ENCODE data around the gene RNF112. TPM values are rescaled to one million over a fixed set of nuclear protein-coding genes. Genes with fewer than 3 reads are reported as not detected.
A peak's percentile ranks its signal among the peaks of the same experiment; 100 is the strongest.

RNF112 gene
- total RNA-seq, 2 experiments from 2014 or later: 1.2 to 1.8 TPM

- ATAC-seq (ENCODE audit: low read depth) (peak; percentile 11), DNase-seq (no peak)
- H3K4me1 Mint-ChIP-seq: peaks cover 15% of the 10 kb centered on the region
- POLR2A ChIA-PET: interaction anchor here (0.7 to 2.4 kb wide), 9 partner anchors 9 to 1664 kb away, joined by 3 to 13 read pairs (median 3); partner anchors contain the start of genes ALDH3A2, B9D1 and USP22
- H3K9me3 Mint-ChIP-seq: no peaks in the 10 kb centered on the region
- H3K27ac Mint-ChIP-seq: peak within 1 kb of the TSS; percentile 98
- H3K4me3 Mint-ChIP-seq: peak within 1 kb of the TSS; percentile 99
- H3K36me3 Mint-ChIP-seq: peaks cover 10% of the 10 kb centered on the region
- H3K27me3 Mint-ChIP-seq: no peaks in the 10 kb centered on the region
Measured at GRCh38 chr17:19378416-19379360, 32.3 kb upstream of the RNF112 start, which contains the start of gene MAPK7. MAPK7 (plus strand) TSS chr17:19378498; CDS start chr17:19378901, 403 bp downstream.

DNA sequence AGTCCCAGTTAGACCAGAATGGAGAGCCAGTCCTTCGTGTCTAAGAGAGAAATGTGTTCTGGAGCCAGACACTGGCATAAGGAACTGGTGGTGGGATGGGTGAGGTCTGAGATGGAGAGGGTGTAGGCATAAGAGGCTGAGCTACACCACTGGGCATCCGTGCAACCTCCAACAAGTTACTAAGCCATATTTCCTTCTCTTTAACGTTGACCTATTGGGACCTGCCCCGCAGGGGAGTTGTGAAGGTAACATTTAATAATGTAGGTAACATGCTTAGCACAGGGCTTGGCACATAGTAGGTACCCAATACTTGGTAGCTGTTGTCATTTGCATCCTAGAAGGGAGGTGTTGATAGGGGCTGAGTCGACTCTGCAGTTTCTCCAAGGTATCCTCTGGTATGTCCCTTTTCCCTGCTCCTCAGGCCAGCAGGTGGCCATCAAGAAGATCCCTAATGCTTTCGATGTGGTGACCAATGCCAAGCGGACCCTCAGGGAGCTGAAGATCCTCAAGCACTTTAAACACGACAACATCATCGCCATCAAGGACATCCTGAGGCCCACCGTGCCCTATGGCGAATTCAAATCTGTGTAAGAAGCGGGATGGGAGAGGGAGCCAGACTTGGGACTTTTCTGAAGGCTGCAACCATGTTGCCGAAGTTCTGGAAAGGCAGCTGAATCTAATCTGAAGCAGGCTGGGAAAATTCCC, 31.5 kb upstream of the RNF112 start:
- Mint-ChIP-seq H3K9me3 (no peaks in the 10 kb centered on the region), H3K27ac (peak overlapping the region; percentile 51), H3K4me1 (peaks cover 18% of the 10 kb centered on the region), H3K27me3 (no peaks in the 10 kb centered on the region), H3K4me3 (peak overlapping the region; percentile 99), H3K36me3 (peaks cover 15% of the 10 kb centered on the region)
- no peak for DNase-seq
- ATAC-seq (ENCODE audit: low read depth): no peak
- POLR2A ChIA-PET: interaction anchor here (1.0 to 2.4 kb wide), 2 partner anchors 10 to 14 kb away, joined by 3 to 11 read pairs; no protein-coding TSS in a partner anchor

- H3K4me1 Mint-ChIP-seq: peaks cover 17% of the 10 kb centered on the region
- DNase-seq: no peak
- POLR2A ChIA-PET: no interaction called here
- no peaks in the 10 kb centered on the region for H3K9me3 Mint-ChIP-seq
- no peak overlapping the region for H3K27ac Mint-ChIP-seq
- H3K4me3 Mint-ChIP-seq: no peak overlapping the region
- peaks cover 15% of the 10 kb centered on the region for H3K36me3 Mint-ChIP-seq
- no peaks in the 10 kb centered on the region for H3K27me3 Mint-ChIP-seq
- ATAC-seq (ENCODE audit: low read depth): no peak
Measured at GRCh38 chr17:19380481-19381301, 30.3 kb upstream of the RNF112 start.

- H3K36me3 Mint-ChIP-seq: peaks cover 15% of the 10 kb centered on the region
- ATAC-seq (ENCODE audit: low read depth) (no peak), DNase-seq (no peak)
- no peaks in the 10 kb centered on the region for H3K9me3 Mint-ChIP-seq
- H3K4me1 Mint-ChIP-seq: peaks cover 16% of the 10 kb centered on the region
- POLR2A ChIA-PET: no interaction called here
- H3K27me3 Mint-ChIP-seq: no peaks in the 10 kb centered on the region
- H3K4me3 Mint-ChIP-seq: no peak overlapping the region
- no peak overlapping the region for H3K27ac Mint-ChIP-seq
Measured at GRCh38 chr17:19381361-19381740, 29.7 kb upstream of the RNF112 start.

GRCh38 chr17:19381741-19382444, 29.1 kb upstream of the RNF112 start:
- Mint-ChIP-seq H3K4me3 (no peak overlapping the region), H3K27me3 (no peaks in the 10 kb centered on the region), H3K9me3 (no peaks in the 10 kb centered on the region), H3K27ac (no peak overlapping the region), H3K4me1 (peaks cover 13% of the 10 kb centered on the region), H3K36me3 (peaks cover 15% of the 10 kb centered on the region)
- no peak for ATAC-seq (ENCODE audit: low read depth)
- POLR2A ChIA-PET: no interaction called here
- no peak for DNase-seq

DNA sequence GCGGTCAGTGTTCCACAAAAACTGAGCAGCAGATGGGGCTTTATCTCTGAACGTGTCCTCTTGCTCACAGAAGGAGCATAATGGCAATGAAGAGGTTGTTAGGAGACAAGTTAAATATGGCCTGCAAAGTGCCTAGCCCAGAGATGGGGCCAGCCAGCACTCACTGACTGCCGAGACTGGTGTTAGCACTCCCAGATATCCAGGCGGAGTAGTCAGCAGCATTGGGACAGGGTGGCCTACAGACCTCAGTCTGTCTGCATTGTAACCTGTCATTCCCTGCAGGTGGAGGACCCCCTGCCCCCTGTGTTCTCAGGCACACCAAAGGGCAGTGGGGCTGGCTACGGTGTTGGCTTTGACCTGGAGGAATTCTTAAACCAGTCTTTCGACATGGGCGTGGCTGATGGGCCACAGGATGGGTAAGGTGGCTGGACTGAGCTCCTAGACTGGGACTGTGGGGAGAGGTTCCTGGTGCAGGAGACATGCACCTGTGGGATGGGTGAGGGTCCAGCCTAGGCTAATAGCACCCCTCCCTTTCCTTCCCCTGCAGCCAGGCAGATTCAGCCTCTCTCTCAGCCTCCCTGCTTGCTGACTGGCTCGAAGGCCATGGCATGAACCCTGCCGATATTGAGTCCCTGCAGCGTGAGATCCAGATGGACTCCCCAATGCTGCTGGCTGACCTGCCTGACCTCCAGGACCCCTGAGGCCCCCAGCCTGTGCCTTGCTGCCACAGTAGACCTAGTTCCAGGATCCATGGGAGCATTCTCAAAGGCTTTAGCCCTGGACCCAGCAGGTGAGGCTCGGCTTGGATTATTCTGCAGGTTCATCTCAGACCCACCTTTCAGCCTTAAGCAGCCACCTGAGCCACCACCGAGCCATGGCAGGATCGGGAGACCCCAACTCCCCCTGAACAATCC, 28.2 kb upstream of the RNF112 start:
- POLR2A ChIA-PET: no interaction called here
- Mint-ChIP-seq H3K9me3 (no peaks in the 10 kb centered on the region), H3K27me3 (no peaks in the 10 kb centered on the region), H3K4me3 (no peak overlapping the region), H3K27ac (no peak overlapping the region), H3K4me1 (peaks cover 13% of the 10 kb centered on the region), H3K36me3 (peaks cover 15% of the 10 kb centered on the region)
- no peak for DNase-seq
- ATAC-seq (ENCODE audit: low read depth): no peak

DNA sequence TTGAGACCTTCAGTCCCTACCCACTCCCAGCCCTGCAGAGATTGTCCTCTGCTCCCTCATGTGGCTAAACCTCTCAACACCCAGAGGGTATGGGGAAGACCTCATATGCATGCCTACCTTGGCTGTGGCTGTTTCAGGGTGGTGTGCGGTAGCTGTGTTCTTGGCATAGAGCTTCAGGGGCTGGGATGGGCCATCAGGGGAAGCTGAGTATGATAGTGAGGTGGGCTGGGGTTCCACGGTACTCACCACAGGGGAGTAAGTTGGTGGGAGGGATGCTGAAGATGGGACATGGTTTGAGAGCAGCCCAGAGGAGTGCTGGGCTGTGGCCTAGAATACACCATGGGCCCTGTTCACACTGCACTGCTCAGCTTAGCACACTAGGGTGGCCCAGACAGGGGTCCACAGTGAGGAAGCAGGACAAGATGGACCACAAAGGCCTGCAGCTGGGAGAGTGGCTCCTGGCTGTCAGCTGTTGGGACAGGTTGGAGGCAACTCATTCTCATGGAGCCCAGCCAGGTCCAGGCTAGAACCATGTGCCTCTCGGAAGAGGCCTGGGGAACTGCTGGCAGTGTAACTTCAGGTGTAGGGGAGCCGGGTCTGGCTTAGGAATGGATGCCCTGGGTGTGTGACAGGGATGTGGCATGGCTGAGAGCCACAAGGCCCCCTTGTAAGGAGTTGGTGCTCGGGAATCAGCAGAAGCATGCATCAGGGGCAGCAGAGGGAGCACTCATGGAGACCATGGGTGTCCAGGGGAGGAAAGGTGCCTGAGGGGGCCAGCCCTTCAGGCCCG, 27.2 kb upstream of the RNF112 start:
- Mint-ChIP-seq H3K9me3 (no peaks in the 10 kb centered on the region), H3K4me3 (no peak overlapping the region), H3K36me3 (peaks cover 15% of the 10 kb centered on the region), H3K27ac (no peak overlapping the region), H3K4me1 (peaks cover 13% of the 10 kb centered on the region), H3K27me3 (peaks cover 3% of the 10 kb centered on the region)
- POLR2A ChIA-PET: no interaction called here
- DNase-seq: no peak
- no peak for ATAC-seq (ENCODE audit: low read depth)

- DNase-seq: no peak
- H3K4me1 Mint-ChIP-seq: peaks cover 7% of the 10 kb centered on the region
- H3K36me3 Mint-ChIP-seq: peaks cover 13% of the 10 kb centered on the region
- POLR2A ChIA-PET: no interaction called here
- peaks cover 12% of the 10 kb centered on the region for H3K27me3 Mint-ChIP-seq
- ATAC-seq (ENCODE audit: low read depth): no peak
- H3K9me3 Mint-ChIP-seq: no peaks in the 10 kb centered on the region
- H3K27ac Mint-ChIP-seq: no peak overlapping the region
- no peak overlapping the region for H3K4me3 Mint-ChIP-seq
Measured at GRCh38 chr17:19384723-19385391, 26.2 kb upstream of the RNF112 start.

DNA sequence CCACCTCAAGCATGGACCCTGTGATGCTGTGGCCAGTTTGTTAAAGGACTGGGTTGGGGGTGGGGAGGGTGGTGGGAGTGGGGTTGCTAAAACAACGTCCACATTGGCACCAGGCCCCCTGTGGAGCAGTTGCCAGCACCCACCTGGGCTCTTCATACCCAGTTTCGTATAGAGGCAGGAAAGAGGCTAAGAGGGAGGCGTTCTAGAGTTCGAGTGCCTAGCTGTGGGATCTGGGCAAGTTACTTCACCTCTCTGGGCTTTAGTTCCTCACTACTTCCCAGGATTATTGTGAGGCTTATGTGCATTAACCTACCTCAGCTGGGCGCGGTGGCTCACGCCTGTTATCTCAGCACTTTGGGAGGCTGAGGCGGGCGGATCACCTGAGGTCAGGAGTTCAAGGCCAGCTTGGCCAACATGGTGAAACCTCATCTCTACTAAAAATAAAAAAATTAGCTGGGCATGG, 25.5 kb upstream of the RNF112 start:
- no peak for DNase-seq
- ATAC-seq (ENCODE audit: low read depth): no peak
- H3K27ac Mint-ChIP-seq: no peak overlapping the region
- peaks cover 13% of the 10 kb centered on the region for H3K27me3 Mint-ChIP-seq
- H3K4me3 Mint-ChIP-seq: no peak overlapping the region
- POLR2A ChIA-PET: interaction anchor here (0.8 kb wide), 1 partner anchor 8 kb away, joined by 3 read pairs; no protein-coding TSS in a partner anchor
- H3K9me3 Mint-ChIP-seq: no peaks in the 10 kb centered on the region
- H3K36me3 Mint-ChIP-seq: peaks cover 13% of the 10 kb centered on the region
- H3K4me1 Mint-ChIP-seq: peaks cover 7% of the 10 kb centered on the region

GRCh38 chr17:19386051-19386929, 24.7 kb upstream of the RNF112 start:
- POLR2A ChIA-PET: interaction anchor here (0.8 kb wide), 1 partner anchor 9 kb away, joined by 3 read pairs; no protein-coding TSS in a partner anchor
- ATAC-seq (ENCODE audit: low read depth): no peak
- no peaks in the 10 kb centered on the region for H3K9me3 Mint-ChIP-seq
- no peak overlapping the region for H3K27ac Mint-ChIP-seq
- no peak overlapping the region for H3K4me3 Mint-ChIP-seq
- peaks cover 7% of the 10 kb centered on the region for H3K4me1 Mint-ChIP-seq
- H3K27me3 Mint-ChIP-seq: peaks cover 13% of the 10 kb centered on the region
- DNase-seq: no peak
- peaks cover 11% of the 10 kb centered on the region for H3K36me3 Mint-ChIP-seq
